T-cell (primary cell): ENCODE data around the gene AKAP13. TPM values are rescaled to one million over a fixed set of nuclear protein-coding genes. Genes with fewer than 3 reads are reported as not detected.

Source experiments
- ATAC-seq, 4 experiments: fragments of 200-7000 bp in 3 of 4; fragments of 150-1000 bp in 1 of 4; cut with Tn5 transposase; replicated peaks in 1 of 4; 1 replicate in 3 of 4; 2 replicates in 1 of 4; pipeline ENCODE4 v1.10.0; 2021; ENCODE audit warnings: moderate library complexity in 3 of 4, mild to moderate bottlenecking in 2 of 4, moderate number of reproducible peaks in 1 of 4
- CTCF ChIA-PET, 2 donors: fragments of 300-600 bp; sonication (Branson Sonifier 250); formaldehyde crosslinking; loops; one replicate each; lab custom pipeline; 2022; ENCODE audit warnings: antibody characterized with exemption in 2 of 2; lab: Charles Lee
- POLR2A ChIA-PET, 2 donors: fragments of 300-600 bp; sonication (Branson Sonifier 250); formaldehyde crosslinking; loops; one replicate each; lab custom pipeline; 2022; ENCODE audit warnings: antibody characterized with exemption in 2 of 2; lab: Charles Lee
- DNase-seq, 35 experiments: peaks; one replicate each; pipeline versions ENCODE4 v3.0.0 to v3.0.0-alpha.2; 2013 to 2023
- H3K27ac ChIP-seq: one replicate; pipeline ENCODE4 v1.5.1; 2013; ENCODE audit warnings: low read length
- H3K27me3 ChIP-seq, 2 experiments: replicated peaks in 1 of 2; 1 replicate in 1 of 2; 2 replicates in 1 of 2; pipeline versions ENCODE4 v1.6.1 to v1.7.0; 2013; ENCODE audit warnings: low read length in 1 of 2, mixed read lengths in 1 of 2; ENCODE audit not compliant: control insufficient read depth in 2 of 2, insufficient read depth in 2 of 2; ENCODE audit errors: extremely low read depth in 1 of 2
- H3K36me3 ChIP-seq, 2 donors: 1 replicate in 1 of 2; 2 replicates in 1 of 2; pipeline versions ENCODE4 v1.6.1 to v1.7.0; 2013; ENCODE audit warnings: low read length in 1 of 2; ENCODE audit not compliant: control insufficient read depth in 2 of 2, insufficient read depth in 1 of 2; ENCODE audit errors: extremely low read depth in 1 of 2
- H3K4me1 ChIP-seq, 2 experiments: 1 replicate in 1 of 2; 2 replicates in 1 of 2; pipeline versions ENCODE4 v1.6.1 to v1.7.0; 2013; ENCODE audit warnings: low read length in 2 of 2, mixed read lengths in 1 of 2; ENCODE audit not compliant: insufficient read depth in 2 of 2, control insufficient read depth in 1 of 2; ENCODE audit errors: extremely low read depth in 1 of 2
- H3K4me3 ChIP-seq, 2 donors: 1 replicate in 1 of 2; 2 replicates in 1 of 2; pipeline versions ENCODE4 v1.5.1 to v1.7.0; 2013; ENCODE audit warnings: mild to moderate bottlenecking in 2 of 2, low read length in 1 of 2, moderate library complexity in 1 of 2; ENCODE audit not compliant: control insufficient read depth in 1 of 2; ENCODE audit errors: extremely low read depth in 1 of 2
- H3K9me3 ChIP-seq: 2 replicates; pipeline ENCODE4 v1.7.0; 2013
- H3K27ac Mint-ChIP-seq, 2 donors: one replicate each; pipeline ENCODE4 v1.8.0; 2020 to 2021; ENCODE audit warnings: mild to moderate bottlenecking in 2 of 2, mixed read lengths in 2 of 2
- H3K27me3 Mint-ChIP-seq, 2 donors: one replicate each; pipeline ENCODE4 v1.8.0; 2021 to 2022; ENCODE audit warnings: mixed read lengths in 2 of 2
- H3K36me3 Mint-ChIP-seq: one replicate; pipeline ENCODE4 v1.8.0; 2021; ENCODE audit warnings: mixed read lengths
- H3K4me1 Mint-ChIP-seq, 3 donors: one replicate each; pipeline ENCODE4 v1.8.0; 2020 to 2022; ENCODE audit warnings: mixed read lengths in 3 of 3, mild to moderate bottlenecking in 1 of 3
- H3K4me3 Mint-ChIP-seq, 3 donors: one replicate each; pipeline ENCODE4 v1.8.0; 2020 to 2022; ENCODE audit warnings: mild to moderate bottlenecking in 3 of 3, mixed read lengths in 3 of 3, moderate library complexity in 3 of 3
- H3K9me3 Mint-ChIP-seq, 3 donors: one replicate each; pipeline ENCODE4 v1.8.0; 2020 to 2022; ENCODE audit warnings: mixed read lengths in 3 of 3
- WGBS: methylation state at CpG from one replicate; pipeline ENCODE4 v1.1.5; 2013; ENCODE audit warnings: missing lambda C conversion rate; ENCODE audit not compliant: insufficient coverage; 5-methylcytosine and 5-hydroxymethylcytosine counted together
- total RNA-seq, 35 experiments: library from RNA in 6 of 35; stranded (reverse) in 6 of 35; fragments of 120-200 nt in 1 of 35; gene quantifications; one replicate each; pipeline versions ENCODE4 v1.2.1 to v1.2.4 and lab custom pipeline; 2013 to 2026

AKAP13 gene
- total RNA-seq, 5 donors from 2014 or later (not counting 1 experiment from before 2014, with no cell fraction given) = 232 to 391 (median 281) TPM

DNA sequence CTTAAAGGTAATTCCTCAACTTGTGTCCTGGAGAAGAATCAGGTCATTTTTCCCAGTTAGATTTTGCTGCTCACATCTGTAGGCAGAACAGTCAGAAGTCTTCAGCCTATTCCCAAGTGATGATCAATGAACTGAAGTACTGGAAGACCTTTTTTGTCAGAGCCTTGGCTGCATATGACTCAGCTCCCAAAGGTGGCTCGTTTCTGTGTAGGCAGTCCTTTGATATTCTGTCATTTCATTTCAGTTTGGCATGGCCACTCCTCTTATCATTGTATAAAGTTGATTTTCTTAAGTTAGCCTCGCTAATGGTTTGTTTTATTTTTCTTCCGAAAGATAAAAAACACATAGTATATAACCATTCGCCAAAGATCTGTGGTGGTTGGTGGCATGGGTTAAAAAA lies 323.7 kb downstream of the AKAP13 start:
- H3K27ac Mint-ChIP-seq = peak overlapping the region; percentile 96 to 98
- Histone ChIP-seq H3K36me3 (peaks cover 3 to 29% of the 10 kb centered on the region in 2 donors), H3K27me3 (no peaks in the 10 kb centered on the region), H3K4me3 (no peak overlapping the region), H3K27ac (peak overlapping the region; percentile 91), H3K4me1 (peaks cover 51 to 67% of the 10 kb centered on the region in 2 experiments), H3K9me3 (no peaks in the 10 kb centered on the region)
- H3K9me3 Mint-ChIP-seq = no peaks in the 10 kb centered on the region
- ATAC-seq (no peak), DNase-seq (peak in 1 of 35 experiments; percentile 54)
- H3K36me3 Mint-ChIP-seq = peaks cover 37% of the 10 kb centered on the region
- ChIA-PET POLR2A (interaction anchor here in 1 of 2 donors (0.7 to 1.7 kb wide), 4 partner anchors 12 to 37 kb away, joined by 3 to 16 read pairs (median 5); no protein-coding TSS in a partner anchor), CTCF (interaction anchor here in 1 of 2 donors (1.5 kb wide), 1 partner anchor 16 kb away, joined by 4 read pairs; no protein-coding TSS in a partner anchor)
- peaks cover 81 to 92% (median 91%) of the 10 kb centered on the region in 3 donors for H3K4me1 Mint-ChIP-seq
- WGBS = no CpG with 5 or more reads among the region's 4 CpGs
- no peaks in the 10 kb centered on the region for H3K27me3 Mint-ChIP-seq
- peak overlapping the region; percentile 63 to 80 (median 74) for H3K4me3 Mint-ChIP-seq

DNA sequence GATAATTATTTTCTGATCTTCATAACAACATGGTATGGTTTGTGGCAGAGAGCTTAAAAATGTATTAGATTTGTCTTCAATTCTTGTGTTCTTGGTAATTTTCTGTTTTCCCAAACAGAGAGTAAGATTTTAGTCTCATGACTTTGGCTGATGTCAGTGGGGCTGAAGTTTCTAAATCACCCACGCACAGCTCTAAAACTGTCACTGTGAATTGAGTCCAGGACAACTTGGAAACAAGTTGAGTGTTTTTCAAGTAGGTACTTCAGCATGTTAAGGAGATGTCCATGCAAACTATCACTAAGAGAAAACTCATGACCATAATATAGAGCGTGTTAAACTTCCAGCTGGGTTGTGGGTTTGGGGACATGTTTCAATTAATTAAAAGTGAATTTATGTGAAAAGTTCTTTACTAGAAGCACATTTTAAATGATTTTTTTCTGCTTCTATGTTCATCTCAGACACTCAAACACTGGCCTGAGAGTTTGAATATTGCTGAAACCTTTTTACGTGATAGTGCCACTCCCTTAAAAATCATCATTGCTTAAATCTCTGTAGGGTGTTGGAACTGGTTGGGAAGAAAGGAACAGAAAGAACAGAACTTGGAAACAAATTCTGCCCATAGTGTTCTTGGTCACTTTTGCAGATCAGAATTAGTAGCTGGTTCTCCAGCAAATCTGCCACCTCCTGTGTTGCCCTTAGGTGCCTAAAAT lies 324.5 kb downstream of the AKAP13 start:
- H3K9me3 ChIP-seq = no peaks in the 10 kb centered on the region
- H3K4me1 Mint-ChIP-seq = peaks cover 81 to 91% (median 89%) of the 10 kb centered on the region in 3 donors
- ChIA-PET CTCF (no interaction called here), POLR2A (interaction anchor here in 1 of 2 donors (0.7 to 1.7 kb wide), 4 partner anchors 12 to 36 kb away, joined by 4 to 16 read pairs (median 6); no protein-coding TSS in a partner anchor)
- no CpG with 5 or more reads among the region's 3 CpGs for WGBS
- H3K9me3 Mint-ChIP-seq = no peaks in the 10 kb centered on the region
- peak overlapping the region; percentile 91 for H3K27ac ChIP-seq
- H3K4me3 ChIP-seq = no peak overlapping the region
- H3K4me3 Mint-ChIP-seq = peak overlapping the region; percentile 63 to 80 (median 74)
- peaks cover 3 to 32% of the 10 kb centered on the region in 2 donors for H3K36me3 ChIP-seq
- peaks cover 51 to 71% of the 10 kb centered on the region in 2 experiments for H3K4me1 ChIP-seq
- H3K36me3 Mint-ChIP-seq = peaks cover 34% of the 10 kb centered on the region
- H3K27ac Mint-ChIP-seq = peak overlapping the region; percentile 96 to 98
- no peaks in the 10 kb centered on the region for H3K27me3 ChIP-seq
- DNase-seq (peak in 1 of 35 experiments; percentile 25), ATAC-seq (no peak)
- no peaks in the 10 kb centered on the region for H3K27me3 Mint-ChIP-seq

DNA sequence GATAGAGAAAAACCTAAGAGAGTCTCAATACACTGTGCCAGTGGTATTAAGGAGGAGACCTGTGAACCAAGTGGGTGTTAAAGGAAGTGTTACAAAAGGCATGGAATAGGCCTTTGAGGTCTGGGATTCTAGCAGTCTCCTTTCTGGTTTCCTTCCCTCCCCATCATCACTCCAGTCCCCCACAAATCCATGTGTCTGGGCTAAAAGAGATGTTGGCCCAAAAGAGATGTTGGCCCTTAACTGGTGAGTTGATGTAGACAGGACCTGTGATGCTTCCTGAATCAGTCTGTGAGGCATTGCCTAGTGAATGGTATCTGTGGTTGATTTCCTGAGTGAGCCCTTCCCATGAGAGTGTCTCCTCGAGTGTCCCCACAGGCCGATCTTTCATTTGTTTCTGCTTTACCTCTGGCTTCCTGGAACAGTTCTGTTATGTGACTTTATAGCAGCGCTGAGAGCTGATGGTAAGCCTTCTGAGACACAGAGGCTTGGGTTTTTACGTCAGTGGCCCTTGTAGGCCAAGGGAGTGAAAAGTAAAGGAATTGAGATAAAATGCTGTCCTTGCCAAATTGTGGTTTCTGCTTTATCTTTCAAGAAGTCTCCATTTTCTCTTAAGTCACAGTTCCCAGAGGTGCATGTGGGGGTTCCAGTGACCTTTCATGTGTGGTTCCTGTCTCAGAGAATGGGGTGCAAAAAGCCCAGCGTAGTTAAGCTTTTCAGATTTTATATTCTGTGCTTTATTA lies 326.5 kb downstream of the AKAP13 start:
- whole genome bisulfite sequencing = 0% methylated on average over 3 of the region's 5 CpGs
- Mint-ChIP-seq H3K36me3 (peaks cover 43% of the 10 kb centered on the region), H3K4me3 (peak overlapping the region; percentile 73 to 84 (median 82)), H3K9me3 (no peaks in the 10 kb centered on the region), H3K27ac (peak overlapping the region; percentile 95 to 98), H3K4me1 (peaks cover 76 to 90% (median 90%) of the 10 kb centered on the region in 3 donors), H3K27me3 (no peaks in the 10 kb centered on the region)
- Histone ChIP-seq H3K4me1 (peaks cover 51 to 72% of the 10 kb centered on the region in 2 experiments), H3K27me3 (no peaks in the 10 kb centered on the region), H3K36me3 (peaks cover 3 to 42% of the 10 kb centered on the region in 2 donors), H3K27ac (peak overlapping the region; percentile 91), H3K9me3 (no peaks in the 10 kb centered on the region), H3K4me3 (peak overlapping the region; percentile 34 to 46)
- CTCF ChIA-PET = interaction anchor here in 1 of 2 donors (0.9 to 1.6 kb wide), 4 partner anchors 17 to 39 kb away, joined by 3 to 6 read pairs (median 5); no protein-coding TSS in a partner anchor
- DNase-seq = peak in 32 of 35 experiments; percentile 38 to 88 (median 62)
- peak; percentile 58 to 86 (median 62) for ATAC-seq
- POLR2A ChIA-PET = interaction anchor here (0.6 to 1.7 kb wide), 10 partner anchors 15 to 186 kb away, joined by 3 to 12 read pairs (median 4); no protein-coding TSS in a partner anchor

DNA sequence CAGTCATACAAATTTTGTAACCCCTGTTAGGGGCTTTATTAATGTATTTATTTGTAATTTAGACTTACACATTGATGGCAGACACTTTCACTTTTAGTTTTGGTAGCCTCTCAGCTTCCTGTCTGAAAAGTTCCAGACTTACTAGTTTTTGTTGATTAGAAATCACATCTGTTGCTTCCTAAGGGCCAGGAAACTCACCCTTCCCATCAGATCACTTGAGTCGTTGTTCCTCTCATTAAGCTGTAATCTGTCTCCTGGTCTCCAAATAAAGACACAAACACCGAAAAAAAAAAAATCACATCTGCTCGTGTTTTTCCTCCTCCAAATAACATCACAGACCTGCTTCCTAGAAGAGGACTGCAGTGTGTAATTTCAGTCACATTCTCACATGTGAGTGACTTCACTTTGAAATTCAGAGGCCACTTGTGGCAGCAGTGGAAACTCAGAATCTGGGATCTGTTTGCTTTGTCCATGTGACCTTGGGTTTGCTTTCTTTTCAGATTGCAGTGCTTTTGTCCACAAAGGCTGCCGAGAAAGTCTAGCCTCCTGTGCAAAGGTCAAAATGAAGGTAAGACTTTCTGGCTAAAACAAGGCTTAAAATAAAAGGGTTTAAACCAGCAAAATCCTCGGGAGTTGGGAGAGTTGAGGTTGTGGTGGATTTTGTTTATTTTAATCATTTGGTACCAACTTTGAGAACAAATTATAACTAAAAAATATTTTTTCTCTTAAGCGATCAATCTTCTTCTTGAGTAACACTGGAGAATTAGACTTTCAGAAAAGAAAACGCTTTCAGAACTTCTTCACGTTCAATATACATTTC lies 327.3 kb downstream of the AKAP13 start:
- 0% methylated on average over 2 of the region's 8 CpGs for WGBS
- H3K4me3 Mint-ChIP-seq = peak overlapping the region; percentile 73 to 84 (median 82)
- Histone ChIP-seq H3K36me3 (peaks cover 3 to 48% of the 10 kb centered on the region in 2 donors), H3K27me3 (no peaks in the 10 kb centered on the region), H3K27ac (peak overlapping the region; percentile 91), H3K9me3 (no peaks in the 10 kb centered on the region), H3K4me3 (peak overlapping the region; percentile 34 to 46), H3K4me1 (peaks cover 43 to 65% of the 10 kb centered on the region in 2 experiments)
- H3K27ac Mint-ChIP-seq = peak overlapping the region; percentile 95 to 98
- ATAC-seq (peak; percentile 38 to 65 (median 42)), DNase-seq (peak in 1 of 35 experiments; percentile 73)
- H3K27me3 Mint-ChIP-seq = no peaks in the 10 kb centered on the region
- peaks cover 74 to 88% (median 87%) of the 10 kb centered on the region in 3 donors for H3K4me1 Mint-ChIP-seq
- H3K9me3 Mint-ChIP-seq = no peaks in the 10 kb centered on the region
- peaks cover 45% of the 10 kb centered on the region for H3K36me3 Mint-ChIP-seq
- ChIA-PET CTCF (interaction anchor here in 1 of 2 donors (0.6 to 1.6 kb wide), 5 partner anchors 16 to 1120 kb away, joined by 3 to 6 read pairs (median 5); no protein-coding TSS in a partner anchor), POLR2A (interaction anchor here (0.6 to 1.7 kb wide), 10 partner anchors 16 to 187 kb away, joined by 3 to 12 read pairs (median 4); no protein-coding TSS in a partner anchor)

DNA sequence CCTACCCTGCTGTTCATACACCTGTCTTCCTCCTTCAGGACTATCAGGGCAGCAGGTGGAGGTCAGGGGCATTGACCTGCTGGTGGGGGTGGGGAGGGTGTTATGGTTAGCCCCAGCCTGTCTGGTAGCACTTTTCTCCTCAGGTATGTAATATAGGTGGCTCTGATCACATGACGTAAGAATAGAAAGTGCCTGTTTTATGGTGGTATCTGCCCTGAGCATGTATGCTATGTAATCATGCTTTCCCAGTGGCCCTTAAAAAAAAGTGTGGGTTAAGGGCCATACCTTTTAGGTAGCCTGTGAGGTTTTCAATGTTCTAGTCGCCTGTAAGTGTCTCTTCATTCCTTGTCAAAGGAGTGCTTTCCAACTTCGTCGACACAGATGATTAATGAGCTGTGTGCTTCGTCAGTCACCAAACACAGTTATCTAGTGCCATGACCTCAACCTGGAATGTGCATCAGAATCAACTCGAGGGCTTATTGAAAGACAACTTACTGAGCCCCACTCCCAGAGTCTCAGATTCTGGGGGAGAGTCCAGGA lies 328.1 kb downstream of the AKAP13 start:
- H3K9me3 Mint-ChIP-seq = no peaks in the 10 kb centered on the region
- no peak for ATAC-seq
- CTCF ChIA-PET = no interaction called here
- H3K4me1 Mint-ChIP-seq = peaks cover 74 to 87% (median 86%) of the 10 kb centered on the region in 3 donors
- peak overlapping the region; percentile 95 to 98 for H3K27ac Mint-ChIP-seq
- H3K36me3 Mint-ChIP-seq = peaks cover 51% of the 10 kb centered on the region
- Histone ChIP-seq H3K4me1 (peaks cover 37 to 61% of the 10 kb centered on the region in 2 experiments), H3K4me3 (no peak overlapping the region), H3K27me3 (no peaks in the 10 kb centered on the region), H3K27ac (peak overlapping the region; percentile 91), H3K9me3 (no peaks in the 10 kb centered on the region), H3K36me3 (peaks cover 3 to 54% of the 10 kb centered on the region in 2 donors)
- POLR2A ChIA-PET = interaction anchor here in 1 of 2 donors (0.9 kb wide), 1 partner anchor 18 kb away, joined by 3 read pairs; no protein-coding TSS in a partner anchor
- 92% methylated on average over 5 of the region's 6 CpGs for WGBS
- peak overlapping the region; percentile 73 to 84 (median 82) for H3K4me3 Mint-ChIP-seq
- H3K27me3 Mint-ChIP-seq = no peaks in the 10 kb centered on the region
- DNase-seq = no peak
